ENCODE measurements around the gene RNF26. TPM values are rescaled to one million over a fixed set of nuclear protein-coding genes. Genes with fewer than 3 reads are reported as not detected.

RNF26 gene
- total RNA-seq, 1 experiment from 2014 or later: 19.2 TPM

- H3K9me3 Mint-ChIP-seq (ENCODE audit: unreplicated experiment): no peaks in the 10 kb centered on the region
- intact Hi-C loops (cut with micrococcal nuclease): no loop called here
- BruUV-seq (replicated peaks): no TSS peak
- no peak for DNase-seq (ENCODE audit: unreplicated experiment)
- H3K27me3 Mint-ChIP-seq (ENCODE audit: insufficient read depth, unreplicated experiment): no peaks in the 10 kb centered on the region
- peaks cover 10% of the 10 kb centered on the region for H3K4me1 Mint-ChIP-seq (ENCODE audit: insufficient read depth, unreplicated experiment)
- no peak overlapping the region for H3K4me3 Mint-ChIP-seq (ENCODE audit: unreplicated experiment)
- CTCF ChIA-PET: interaction anchor here (0.6 to 7.7 kb wide), 5 partner anchors 11 to 91 kb away, joined by 3 to 62 read pairs (median 7); no protein-coding TSS in a partner anchor
- POLR2A ChIA-PET: interaction anchor here (0.6 to 0.7 kb wide), 2 partner anchors 19 to 175 kb away, joined by 3 read pairs; no protein-coding TSS in a partner anchor
- no peak for TF ChIP-seq CTCF (IDR thresholded peaks at IDR 0.05; ENCODE audit: unreplicated experiment)
- no peak overlapping the region for H3K27ac Mint-ChIP-seq (ENCODE audit: low read depth, unreplicated experiment)
- peaks cover 22% of the 10 kb centered on the region for H3K36me3 Mint-ChIP-seq (ENCODE audit: insufficient read depth, unreplicated experiment)
Measured at GRCh38 chr11:119309411-119309810, 24.9 kb upstream of the RNF26 start.

GRCh38 chr11:119309953-119310681 is 24.2 kb upstream of the RNF26 start:
- POLR2A ChIA-PET: no interaction called here

GRCh38 chr11:119310682-119311052 is 23.7 kb upstream of the RNF26 start:
- no peak for TF ChIP-seq CTCF (IDR thresholded peaks at IDR 0.05; ENCODE audit: unreplicated experiment)
- peaks cover 9% of the 10 kb centered on the region for H3K4me1 Mint-ChIP-seq (ENCODE audit: insufficient read depth, unreplicated experiment)
- peaks cover 20% of the 10 kb centered on the region for H3K36me3 Mint-ChIP-seq (ENCODE audit: insufficient read depth, unreplicated experiment)
- no TSS peak for BruUV-seq (replicated peaks)
- POLR2A ChIA-PET: no interaction called here
- CTCF ChIA-PET: interaction anchor here (7.7 kb wide), 1 partner anchor 12 kb away, joined by 62 read pairs; no protein-coding TSS in a partner anchor
- H3K9me3 Mint-ChIP-seq (ENCODE audit: unreplicated experiment): no peaks in the 10 kb centered on the region
- no peaks in the 10 kb centered on the region for H3K27me3 Mint-ChIP-seq (ENCODE audit: insufficient read depth, unreplicated experiment)
- intact Hi-C loops (cut with micrococcal nuclease): no loop called here
- no peak overlapping the region for H3K27ac Mint-ChIP-seq (ENCODE audit: low read depth, unreplicated experiment)
- no peak for DNase-seq (ENCODE audit: unreplicated experiment)
- H3K4me3 Mint-ChIP-seq (ENCODE audit: unreplicated experiment): no peak overlapping the region

More at GRCh38 chr11:119309953-119310681, 24.2 kb upstream of the RNF26 start:
- no peak for DNase-seq (ENCODE audit: unreplicated experiment)
- Mint-ChIP-seq H3K27ac (ENCODE audit: low read depth, unreplicated experiment) (no peak overlapping the region), H3K36me3 (ENCODE audit: insufficient read depth, unreplicated experiment) (peaks cover 20% of the 10 kb centered on the region), H3K27me3 (ENCODE audit: insufficient read depth, unreplicated experiment) (no peaks in the 10 kb centered on the region), H3K9me3 (ENCODE audit: unreplicated experiment) (no peaks in the 10 kb centered on the region), H3K4me1 (ENCODE audit: insufficient read depth, unreplicated experiment) (peaks cover 10% of the 10 kb centered on the region), H3K4me3 (ENCODE audit: unreplicated experiment) (no peak overlapping the region)
- CTCF ChIA-PET: interaction anchor here (0.6 to 7.7 kb wide), 2 partner anchors 13 to 91 kb away, joined by 3 to 62 read pairs; no protein-coding TSS in a partner anchor
- no TSS peak for BruUV-seq (replicated peaks)
- no peak for TF ChIP-seq CTCF (IDR thresholded peaks at IDR 0.05; ENCODE audit: unreplicated experiment)
- intact Hi-C loops (cut with micrococcal nuclease): no loop called here

- Mint-ChIP-seq H3K27me3 (ENCODE audit: insufficient read depth, unreplicated experiment) (no peaks in the 10 kb centered on the region), H3K27ac (ENCODE audit: low read depth, unreplicated experiment) (no peak overlapping the region), H3K4me3 (ENCODE audit: unreplicated experiment) (no peak overlapping the region), H3K36me3 (ENCODE audit: insufficient read depth, unreplicated experiment) (peaks cover 7% of the 10 kb centered on the region), H3K4me1 (ENCODE audit: insufficient read depth, unreplicated experiment) (peaks cover 8% of the 10 kb centered on the region), H3K9me3 (ENCODE audit: unreplicated experiment) (no peaks in the 10 kb centered on the region)
- ChIA-PET POLR2A (no interaction called here), CTCF (interaction anchor here (1.1 to 2.4 kb wide), 2 partner anchors 9 to 109 kb away, joined by 3 to 9 read pairs; partner anchors contain the start of gene CBL)
- TF ChIP-seq CTCF (IDR thresholded peaks at IDR 0.05; ENCODE audit: unreplicated experiment): no peak
- intact Hi-C loops (cut with micrococcal nuclease): no loop called here
- DNase-seq (ENCODE audit: unreplicated experiment): no peak
- BruUV-seq (replicated peaks): no TSS peak
Measured at GRCh38 chr11:119314726-119315125, 19.6 kb upstream of the RNF26 start.

Measured in MCF 10A (cell line).